Osteocyte (in vitro differentiated cells): ENCODE measurements around the gene URB1. TPM values are rescaled to one million over a fixed set of nuclear protein-coding genes. Genes with fewer than 3 reads are reported as not detected.

Source experiments
- DNase-seq: peaks from one replicate; pipeline ENCODE4 v3.0.0; 2021; ENCODE audit warnings: mixed read lengths; ENCODE audit not compliant: unreplicated experiment; ENCODE audit errors: extremely low spot score
- H3K27ac Mint-ChIP-seq: one replicate; pipeline ENCODE4 v1.8.0; 2021; ENCODE audit warnings: mild to moderate bottlenecking, mixed read lengths; ENCODE audit not compliant: unreplicated experiment
- H3K27me3 Mint-ChIP-seq: one replicate; pipeline ENCODE4 v1.8.0; 2021; ENCODE audit warnings: mixed read lengths; ENCODE audit not compliant: unreplicated experiment
- H3K36me3 Mint-ChIP-seq: one replicate; pipeline ENCODE4 v1.8.0; 2021; ENCODE audit warnings: mixed read lengths; ENCODE audit not compliant: unreplicated experiment
- H3K4me1 Mint-ChIP-seq: one replicate; pipeline ENCODE4 v1.8.0; 2021; ENCODE audit warnings: mixed read lengths; ENCODE audit not compliant: unreplicated experiment
- H3K4me3 Mint-ChIP-seq: one replicate; pipeline ENCODE4 v1.8.0; 2021; ENCODE audit warnings: mild to moderate bottlenecking, moderate library complexity, mixed read lengths; ENCODE audit not compliant: unreplicated experiment
- H3K9me3 Mint-ChIP-seq: one replicate; pipeline ENCODE4 v1.8.0; 2021; ENCODE audit warnings: mixed read lengths; ENCODE audit not compliant: unreplicated experiment
- total RNA-seq: library from RNA; stranded (reverse); gene quantifications from 2 replicates; pipeline ENCODE4 v1.2.1, GENCODE V29; 2021
- TF ChIP-seq, protein P1 (sequence below): fragments of 200-600 bp; sonication (generic); IDR thresholded peaks from 2 replicates; pipeline ENCODE4 v1.5.0; 2021; ENCODE audit warnings: antibody characterized with exemption, mild to moderate bottlenecking, moderate library complexity

The URB1 gene
- total RNA-seq, 1 donor from 2014 or later = 15.4 TPM

DNA sequence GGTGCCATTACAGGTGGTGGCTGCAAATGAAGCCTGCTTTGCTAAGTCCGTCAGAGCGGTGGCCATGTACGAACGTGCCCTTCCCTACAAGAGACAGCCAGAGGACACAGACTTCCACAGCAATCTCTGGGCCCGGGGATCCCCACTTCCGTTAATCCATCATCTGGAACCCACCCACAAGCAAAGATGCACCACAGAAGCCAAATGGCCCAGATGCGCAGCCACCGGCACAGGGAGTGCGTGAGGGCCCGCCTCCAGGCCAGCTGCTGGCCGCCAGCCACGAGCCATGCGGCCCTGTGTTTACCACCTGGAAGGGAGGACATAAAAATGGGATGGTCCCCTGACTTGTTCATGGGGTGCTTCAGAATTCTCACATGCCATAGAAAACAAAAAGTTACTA, 72.1 kb downstream of the URB1 start:
- no peaks in the 10 kb centered on the region for H3K9me3 Mint-ChIP-seq
- no peaks in the 10 kb centered on the region for H3K27me3 Mint-ChIP-seq
- no peaks in the 10 kb centered on the region for H3K4me1 Mint-ChIP-seq
- no peak overlapping the region for H3K27ac Mint-ChIP-seq
- no peak for DNase-seq
- TF ChIP-seq, protein P1, sequence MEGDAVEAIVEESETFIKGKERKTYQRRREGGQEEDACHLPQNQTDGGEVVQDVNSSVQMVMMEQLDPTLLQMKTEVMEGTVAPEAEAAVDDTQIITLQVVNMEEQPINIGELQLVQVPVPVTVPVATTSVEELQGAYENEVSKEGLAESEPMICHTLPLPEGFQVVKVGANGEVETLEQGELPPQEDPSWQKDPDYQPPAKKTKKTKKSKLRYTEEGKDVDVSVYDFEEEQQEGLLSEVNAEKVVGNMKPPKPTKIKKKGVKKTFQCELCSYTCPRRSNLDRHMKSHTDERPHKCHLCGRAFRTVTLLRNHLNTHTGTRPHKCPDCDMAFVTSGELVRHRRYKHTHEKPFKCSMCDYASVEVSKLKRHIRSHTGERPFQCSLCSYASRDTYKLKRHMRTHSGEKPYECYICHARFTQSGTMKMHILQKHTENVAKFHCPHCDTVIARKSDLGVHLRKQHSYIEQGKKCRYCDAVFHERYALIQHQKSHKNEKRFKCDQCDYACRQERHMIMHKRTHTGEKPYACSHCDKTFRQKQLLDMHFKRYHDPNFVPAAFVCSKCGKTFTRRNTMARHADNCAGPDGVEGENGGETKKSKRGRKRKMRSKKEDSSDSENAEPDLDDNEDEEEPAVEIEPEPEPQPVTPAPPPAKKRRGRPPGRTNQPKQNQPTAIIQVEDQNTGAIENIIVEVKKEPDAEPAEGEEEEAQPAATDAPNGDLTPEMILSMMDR = no peak
- H3K4me3 Mint-ChIP-seq = no peak overlapping the region
- H3K36me3 Mint-ChIP-seq = peaks cover 49% of the 10 kb centered on the region

DNA sequence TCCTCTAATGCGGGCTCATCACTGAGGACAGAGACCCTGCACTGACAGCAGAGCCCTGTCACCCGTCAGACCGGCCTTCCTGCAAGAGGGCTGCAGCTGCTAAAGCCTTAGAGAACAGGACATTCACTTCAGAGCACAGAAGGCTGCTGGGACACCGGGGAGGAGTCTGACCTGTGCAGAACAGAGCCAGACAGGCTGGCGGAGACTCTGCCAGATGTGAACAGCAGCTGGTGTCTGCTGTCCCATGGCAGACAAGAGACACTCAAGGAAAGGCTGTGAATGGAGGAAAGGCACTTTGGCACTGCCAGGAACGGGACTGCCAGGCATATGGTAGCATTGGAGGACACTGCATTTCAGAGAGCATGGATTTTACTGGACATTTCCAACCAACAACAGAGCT, 72.8 kb downstream of the URB1 start:
- Mint-ChIP-seq H3K27ac (no peak overlapping the region), H3K27me3 (no peaks in the 10 kb centered on the region), H3K9me3 (no peaks in the 10 kb centered on the region), H3K4me1 (no peaks in the 10 kb centered on the region), H3K4me3 (no peak overlapping the region), H3K36me3 (peaks cover 42% of the 10 kb centered on the region)
- no peak for DNase-seq
- TF ChIP-seq, protein P1 = no peak

GRCh38 chr21:32319012-32319411, 73.8 kb downstream of the URB1 start:
- TF ChIP-seq, protein P1 = no peak
- no peak for DNase-seq
- Mint-ChIP-seq H3K4me3 (no peak overlapping the region), H3K36me3 (peaks cover 35% of the 10 kb centered on the region), H3K27ac (no peak overlapping the region), H3K4me1 (no peaks in the 10 kb centered on the region), H3K27me3 (no peaks in the 10 kb centered on the region), H3K9me3 (no peaks in the 10 kb centered on the region)

DNA sequence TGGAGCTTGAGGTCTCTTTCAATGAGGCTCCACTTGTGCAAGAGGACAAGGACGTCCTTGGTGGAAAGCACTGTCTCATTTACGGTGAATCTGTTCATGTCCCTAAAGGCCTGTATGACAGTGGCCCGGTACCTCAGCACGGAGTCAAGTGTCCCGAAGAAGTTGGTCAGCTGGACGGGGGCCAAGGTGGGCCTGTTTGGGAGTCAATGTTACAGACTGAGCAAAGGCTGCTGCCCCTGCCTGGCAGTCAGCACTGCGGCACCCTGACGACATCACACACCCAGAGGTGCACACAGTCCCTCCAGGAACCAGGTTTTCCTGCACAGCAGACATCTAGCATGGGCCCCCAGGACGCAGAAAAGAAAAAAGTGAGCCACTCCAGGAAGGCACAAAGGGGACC, 75.1 kb downstream of the URB1 start:
- no peak for DNase-seq
- no peak overlapping the region for H3K4me3 Mint-ChIP-seq
- H3K4me1 Mint-ChIP-seq = no peaks in the 10 kb centered on the region
- no peaks in the 10 kb centered on the region for H3K9me3 Mint-ChIP-seq
- H3K27ac Mint-ChIP-seq = no peak overlapping the region
- TF ChIP-seq, protein P1 = no peak
- peaks cover 29% of the 10 kb centered on the region for H3K36me3 Mint-ChIP-seq
- H3K27me3 Mint-ChIP-seq = no peaks in the 10 kb centered on the region

DNA sequence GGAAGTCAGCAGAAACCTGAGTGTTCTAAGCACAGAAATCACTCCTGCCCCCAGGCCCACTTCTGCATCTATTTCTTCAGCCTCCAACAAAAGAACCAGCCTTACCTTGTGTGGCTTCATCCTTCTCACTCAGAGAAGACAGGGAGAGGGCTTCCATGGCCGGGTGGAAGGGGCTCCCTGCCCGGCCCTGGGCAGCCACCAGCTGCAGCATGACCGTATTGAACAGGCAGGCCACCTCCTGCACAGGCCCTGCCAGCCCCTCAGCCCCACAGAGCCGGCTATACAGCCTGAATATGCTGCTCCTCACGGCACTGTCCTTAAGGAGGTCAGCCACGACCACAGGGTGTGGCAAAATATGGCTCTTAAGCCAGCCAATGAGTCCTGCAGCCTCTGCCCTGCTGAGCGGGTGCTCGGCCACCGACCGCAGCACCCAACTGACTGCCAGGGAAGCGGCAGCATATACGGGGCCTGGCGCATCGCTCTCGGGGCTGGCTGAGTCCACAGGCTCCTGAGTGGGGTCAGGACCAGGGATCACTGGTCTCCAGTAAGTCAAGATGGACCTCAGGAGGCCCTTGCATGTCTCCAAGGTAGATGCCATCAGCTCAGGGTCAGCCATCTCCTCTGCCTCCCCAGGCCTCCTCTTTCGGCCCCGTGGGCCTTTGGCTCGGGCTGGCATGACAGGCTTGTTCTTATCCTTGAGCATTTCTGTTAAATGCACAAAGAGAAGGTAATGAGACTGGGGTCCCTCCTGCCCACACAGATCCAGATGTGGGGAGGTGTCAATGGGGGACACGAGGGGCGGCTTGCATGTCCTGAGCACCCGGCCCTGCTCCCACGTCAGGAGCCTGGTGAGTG, 76.2 kb downstream of the URB1 start:
- TF ChIP-seq, protein P1 = no peak
- Mint-ChIP-seq H3K27me3 (no peaks in the 10 kb centered on the region), H3K9me3 (no peaks in the 10 kb centered on the region), H3K4me1 (no peaks in the 10 kb centered on the region), H3K27ac (no peak overlapping the region), H3K36me3 (peaks cover 32% of the 10 kb centered on the region), H3K4me3 (no peak overlapping the region)
- DNase-seq = no peak
